GM12872 (cell line): ENCODE results near the gene LRRC26.

Source experiments
- CTCF ChIP-seq: IDR thresholded peaks from 3 replicates; pipeline ENCODE4 v1.5.1; 2011; ENCODE audit warnings: low read depth, mild to moderate bottlenecking, low read length, moderate library complexity; ENCODE audit not compliant: insufficient read depth

The LRRC26 gene

GRCh38 chr9:137127301-137128157, 42.3 kb downstream of the LRRC26 start:
- TF ChIP-seq CTCF = no peak

GRCh38 chr9:137126786-137127185, 43.1 kb downstream of the LRRC26 start:
- TF ChIP-seq CTCF = no peak

GRCh38 chr9:137123468-137123837, 46.4 kb downstream of the LRRC26 start:
- TF ChIP-seq CTCF = no peak
